ENCODE measurements around the gene PIGQ.

Gene PIGQ

GRCh38 chr16:555528-556473 is 14.0 kb upstream of the PIGQ start:
- no peak for DNase-seq (ENCODE audit: low read depth)

- no peak for DNase-seq (ENCODE audit: low read depth)
These were observed 13.1 kb upstream of the PIGQ start for GRCh38 chr16:556474-557173.

GRCh38 chr16:557463-558297 is 12.1 kb upstream of the PIGQ start:
- DNase-seq (ENCODE audit: low read depth): no peak

- DNase-seq (ENCODE audit: low read depth): no peak
These were observed 11.3 kb upstream of the PIGQ start for GRCh38 chr16:558298-559020.

GRCh38 chr16:559021-559380 is 10.8 kb upstream of the PIGQ start:
- DNase-seq (ENCODE audit: low read depth): no peak

GRCh38 chr16:559411-560203 is 10.2 kb upstream of the PIGQ start:
- no peak for DNase-seq (ENCODE audit: low read depth)

- DNase-seq (ENCODE audit: low read depth): no peak
These were observed 9.5 kb upstream of the PIGQ start, which contains the start of gene PRR35 for GRCh38 chr16:560204-560700. Gene PRR35, plus strand, starts transcription at chr16:560394. Its CDS starts 2,901 bp downstream, at chr16:563295.

GRCh38 chr16:560701-561412 is 8.9 kb upstream of the PIGQ start:
- DNase-seq (ENCODE audit: low read depth): no peak

GRCh38 chr16:561413-561794 is 8.4 kb upstream of the PIGQ start:
- DNase-seq (ENCODE audit: low read depth): no peak

- no peak for DNase-seq (ENCODE audit: low read depth)
These were observed 7.5 kb upstream of the PIGQ start for GRCh38 chr16:561957-562938.

- DNase-seq (ENCODE audit: low read depth): no peak
These were observed 6.6 kb upstream of the PIGQ start for GRCh38 chr16:563072-563644.

- no peak for DNase-seq (ENCODE audit: low read depth)
These were observed 4.9 kb upstream of the PIGQ start for GRCh38 chr16:564690-565418.

GRCh38 chr16:565419-566330 is 4.1 kb upstream of the PIGQ start:
- no peak for DNase-seq (ENCODE audit: low read depth)

GRCh38 chr16:566475-567372 is 3.0 kb upstream of the PIGQ start, which contains the start of gene NHLRC4:
Gene NHLRC4, plus strand, starts transcription at chr16:567005. Its CDS starts 1,043 bp downstream, at chr16:568048.
- DNase-seq (ENCODE audit: low read depth): no peak

Measured in HS-27A (cell line).